ENCODE data around the gene ADIG.

ADIG gene

DNA sequence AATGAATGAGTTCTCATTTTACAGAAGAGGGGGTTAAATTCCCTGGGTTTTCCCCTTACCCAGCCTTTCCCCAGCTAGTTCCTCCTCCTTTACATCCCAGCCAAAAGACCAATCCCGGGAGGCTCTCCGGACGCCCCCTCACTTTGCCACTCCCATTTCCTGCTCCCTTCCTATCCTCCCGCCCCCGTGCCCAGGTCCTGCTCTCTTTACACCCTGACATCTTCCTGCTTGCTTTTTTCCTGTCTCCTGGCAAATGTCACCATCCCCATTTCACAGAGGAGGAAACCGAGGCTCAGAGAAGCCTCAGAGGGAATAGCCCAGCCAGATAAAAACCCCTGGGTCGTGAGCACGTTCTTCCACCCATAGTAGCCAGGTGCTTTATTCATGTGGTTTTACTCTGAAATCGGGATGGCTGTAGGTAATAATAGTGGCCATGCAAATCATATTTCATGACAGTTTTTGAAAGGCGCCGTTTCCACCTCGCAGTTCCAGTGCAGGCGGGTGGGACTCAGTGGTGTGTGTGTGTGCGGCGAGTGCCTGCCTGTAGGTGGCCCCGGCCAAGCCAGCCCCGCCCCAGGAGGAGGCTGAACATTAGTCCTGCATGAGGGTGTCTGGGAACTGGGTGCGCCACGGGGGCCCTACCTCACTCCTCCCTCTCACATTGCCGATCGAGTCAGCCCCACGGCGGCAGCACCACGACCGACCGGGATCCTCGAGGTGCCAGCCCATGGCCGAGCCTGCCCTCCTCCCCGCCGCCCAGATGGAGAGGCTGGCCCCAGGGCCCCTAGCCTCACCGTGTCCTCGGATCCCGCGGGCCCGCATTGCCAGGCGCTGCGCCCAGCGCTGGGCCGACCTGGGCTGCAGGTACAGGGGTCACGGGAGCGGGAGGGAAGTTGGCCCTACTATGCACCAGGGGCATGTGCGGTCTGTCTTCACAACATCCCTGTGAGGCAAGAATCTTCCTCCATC is 20.5 kb downstream of the ADIG start, which contains the start of gene ARHGAP40:
Gene ARHGAP40 (plus strand): TSS at position 594 of the 969 bp plus-strand sequence.
- DNase-seq (ENCODE audit: low spot score) (no peak), FAIRE-seq (no peak)

DNA sequence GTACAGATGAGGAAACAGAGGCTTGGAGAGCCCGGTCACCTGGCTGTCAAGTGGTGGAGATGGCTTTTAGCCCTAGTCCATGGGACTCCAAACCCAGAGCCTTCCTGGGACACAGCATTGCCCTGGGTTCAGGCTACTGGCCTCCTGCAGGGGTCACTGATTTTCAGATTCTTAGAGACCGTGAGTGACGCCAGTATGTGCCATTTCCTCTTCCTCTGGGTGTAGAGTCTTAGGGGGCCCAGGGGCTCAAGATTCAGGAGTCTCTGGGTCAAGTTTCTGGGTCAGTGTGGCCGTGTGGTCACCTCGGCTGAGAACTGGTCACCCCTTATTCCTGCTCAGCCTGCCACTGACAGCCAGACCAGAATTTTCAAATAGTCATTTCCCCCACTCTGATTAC is 21.2 kb downstream of the ADIG start:
- no peak for DNase-seq (ENCODE audit: low spot score)
- no peak for FAIRE-seq

DNA sequence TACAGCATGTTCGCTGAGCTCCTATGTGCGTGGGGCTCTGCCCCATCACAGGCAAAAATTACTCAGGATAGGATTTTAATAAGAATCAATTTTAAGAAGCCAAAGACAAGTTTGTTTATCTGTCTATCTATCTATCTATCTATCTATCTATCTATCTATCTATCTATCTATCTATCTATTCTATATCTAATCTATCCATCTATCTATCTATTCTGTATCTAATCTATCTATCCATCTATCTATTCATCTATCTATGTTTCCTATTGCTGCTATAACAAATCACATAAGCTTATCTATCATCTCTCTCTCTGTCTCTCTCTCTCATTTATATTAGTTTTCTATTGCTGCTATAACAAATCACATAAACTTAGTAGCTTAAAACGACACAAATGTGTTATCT is 22.3 kb downstream of the ADIG start:
- FAIRE-seq (no peak), DNase-seq (ENCODE audit: low spot score) (no peak)

DNA sequence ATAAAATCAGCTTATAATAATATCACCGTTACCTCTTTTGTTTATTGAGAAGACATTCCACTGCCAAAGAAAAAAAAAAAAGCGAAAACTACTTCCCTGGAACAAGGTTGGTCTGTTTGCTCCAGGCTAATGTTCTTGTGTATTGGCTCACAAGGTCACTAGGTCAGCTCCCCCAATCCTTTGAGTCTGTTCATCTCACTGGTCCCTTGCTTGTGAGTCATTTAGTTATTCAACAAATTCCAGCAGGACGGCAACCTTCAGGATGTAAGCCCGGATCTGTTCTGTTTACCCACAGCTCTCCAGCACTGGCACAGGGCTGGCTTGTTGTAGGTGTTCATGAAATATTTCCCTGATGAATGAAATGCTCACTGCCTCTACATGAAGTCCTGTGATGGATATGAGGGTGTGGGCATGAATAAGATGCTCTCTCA is 23.9 kb downstream of the ADIG start:
- FAIRE-seq (peak; percentile 70), DNase-seq (ENCODE audit: low spot score) (peak; percentile 74)

DNA sequence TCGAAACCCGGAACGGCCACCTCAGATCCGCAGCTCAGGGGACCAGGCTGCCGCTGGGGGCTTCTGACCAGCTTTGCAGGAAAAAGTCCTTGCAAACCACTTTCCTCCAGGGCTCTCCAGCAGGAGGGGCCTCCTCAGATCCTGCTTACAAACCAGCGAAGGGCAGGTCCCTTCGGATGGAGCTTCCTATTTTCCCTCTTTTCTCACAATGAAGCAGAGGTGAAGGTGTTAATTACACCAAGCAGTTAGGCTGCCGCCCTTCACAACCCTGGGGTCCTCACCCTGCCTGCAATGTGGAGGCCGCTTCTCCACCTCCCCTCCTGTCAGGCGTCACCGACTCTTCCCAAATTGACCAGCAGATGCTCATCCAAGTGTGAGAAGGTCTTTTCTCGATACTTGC is 26.4 kb downstream of the ADIG start:
- no peak for DNase-seq (ENCODE audit: low spot score)
- FAIRE-seq: no peak

DNA sequence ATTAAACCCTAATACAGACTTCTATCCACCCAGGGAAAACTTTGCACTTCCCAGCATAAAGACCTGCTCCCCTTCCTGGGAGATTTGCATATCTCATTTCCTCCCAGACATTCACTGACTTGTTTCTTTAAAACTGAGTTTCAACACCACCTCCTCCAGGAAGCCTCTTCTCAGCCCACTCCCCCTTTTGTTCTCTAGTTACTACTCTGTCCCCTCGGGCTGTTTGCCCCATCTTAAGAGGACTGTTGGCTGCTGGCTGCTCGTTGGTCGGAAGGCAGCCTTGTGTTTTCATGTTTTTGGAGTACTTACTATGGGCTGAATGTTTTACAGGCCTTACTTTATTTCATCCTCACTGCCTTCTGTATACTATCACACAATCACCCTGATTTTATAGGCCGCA is 27.2 kb downstream of the ADIG start:
- DNase-seq (ENCODE audit: low spot score): no peak
- FAIRE-seq: no peak

DNA sequence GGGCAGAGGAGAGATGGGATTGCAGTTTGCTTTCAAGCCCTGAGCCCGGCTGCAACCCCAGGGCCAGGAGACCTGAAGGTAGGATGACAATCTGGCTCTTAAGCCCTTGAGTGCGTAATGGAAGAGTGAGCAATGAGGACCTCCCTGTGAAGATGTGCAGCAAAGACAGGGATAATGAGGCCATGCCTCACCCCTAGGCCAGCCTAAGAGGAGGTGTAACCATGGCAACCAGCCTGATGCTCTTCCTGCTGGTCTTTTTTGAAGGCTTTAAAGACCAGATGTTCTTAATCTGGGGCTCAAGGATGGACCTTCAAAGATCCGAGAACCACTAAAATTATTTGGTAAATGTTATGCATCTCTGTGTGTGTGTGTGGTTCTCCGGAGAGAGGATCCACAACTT is 28.8 kb downstream of the ADIG start:
- no peak for DNase-seq (ENCODE audit: low spot score)
- FAIRE-seq: no peak

DNA sequence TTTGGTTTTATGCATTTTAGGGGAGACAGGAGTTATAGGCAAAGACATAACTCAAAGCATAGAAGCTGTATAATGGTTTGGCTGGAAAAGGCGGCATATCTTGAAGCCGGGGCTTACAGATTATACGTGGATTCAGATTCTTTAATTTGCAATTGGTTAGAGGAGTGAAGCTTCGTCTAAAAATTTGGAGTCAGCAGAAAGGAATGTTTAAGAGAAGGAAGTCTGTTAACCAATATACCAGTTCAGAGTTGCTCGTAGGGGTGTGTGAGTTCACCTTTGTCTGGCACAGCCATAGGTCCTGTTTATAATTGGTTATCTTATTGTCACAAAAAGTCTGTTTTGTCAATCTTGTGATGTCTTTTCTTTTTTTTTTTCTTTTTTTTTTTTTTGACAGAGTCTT is 29.5 kb downstream of the ADIG start:
- FAIRE-seq: peak; percentile 7

DNA sequence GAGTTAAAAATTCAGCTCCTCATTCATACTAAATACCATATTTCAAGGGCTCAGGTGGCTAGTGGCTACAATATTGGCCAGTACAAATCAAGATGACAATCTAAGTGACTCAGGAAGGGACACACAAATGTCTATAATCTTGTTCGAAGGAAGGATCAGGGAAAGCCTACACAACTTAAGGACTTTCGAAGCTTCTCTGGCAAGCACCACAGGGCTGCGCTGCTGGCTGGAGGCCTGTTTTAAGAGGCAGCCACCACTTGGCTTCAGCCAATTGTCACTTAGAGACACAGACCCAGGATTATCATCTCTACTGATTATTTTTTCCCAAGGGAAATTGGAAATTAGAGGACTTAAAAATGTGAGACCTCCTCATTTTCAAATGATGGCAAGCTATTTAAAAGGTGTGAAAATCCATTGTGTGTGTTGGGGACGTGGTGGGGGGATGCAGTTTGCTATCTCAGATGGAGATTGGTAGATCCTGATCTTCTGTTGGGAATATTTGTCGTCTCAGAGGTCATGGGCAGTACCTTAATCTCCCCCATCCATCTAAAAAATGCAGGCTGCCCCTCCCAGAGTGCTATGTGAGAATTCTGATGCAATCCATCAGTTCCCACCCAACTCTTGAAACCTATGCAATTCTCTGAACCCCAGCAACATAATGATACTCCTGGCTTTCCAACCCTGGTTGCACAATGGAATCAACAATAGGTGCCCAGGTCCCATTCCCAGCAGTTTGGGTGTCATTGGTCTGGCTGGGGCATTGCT is 31.9 kb downstream of the ADIG start:
- no peak for DNase-seq (ENCODE audit: low spot score)

More for the DNA sequence above, 29.5 kb downstream of the ADIG start:
- DNase-seq (ENCODE audit: low spot score): peak; percentile 61

DNA sequence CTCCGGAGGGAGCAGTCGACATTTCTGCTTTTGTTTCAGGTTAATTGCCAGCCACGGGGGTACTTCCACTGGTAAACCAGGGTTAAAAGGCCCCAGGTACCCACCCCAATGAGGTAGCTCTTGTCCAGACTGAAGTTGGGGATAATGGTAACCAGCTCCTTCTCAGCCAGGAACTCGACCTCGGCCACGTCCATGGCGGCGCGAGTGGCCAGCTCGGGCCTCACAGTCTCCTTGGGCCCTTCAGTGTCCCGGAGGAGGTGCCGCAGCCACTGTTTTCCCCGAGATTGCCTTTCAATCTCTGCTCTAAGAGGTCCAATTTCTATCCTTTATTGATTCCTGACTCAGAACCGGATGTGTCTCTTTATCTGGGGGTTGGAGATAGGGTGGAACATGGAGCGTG is 34.3 kb downstream of the ADIG start:
- no peak for FAIRE-seq

More for the DNA sequence above, 31.9 kb downstream of the ADIG start:
- FAIRE-seq: no peak

DNA sequence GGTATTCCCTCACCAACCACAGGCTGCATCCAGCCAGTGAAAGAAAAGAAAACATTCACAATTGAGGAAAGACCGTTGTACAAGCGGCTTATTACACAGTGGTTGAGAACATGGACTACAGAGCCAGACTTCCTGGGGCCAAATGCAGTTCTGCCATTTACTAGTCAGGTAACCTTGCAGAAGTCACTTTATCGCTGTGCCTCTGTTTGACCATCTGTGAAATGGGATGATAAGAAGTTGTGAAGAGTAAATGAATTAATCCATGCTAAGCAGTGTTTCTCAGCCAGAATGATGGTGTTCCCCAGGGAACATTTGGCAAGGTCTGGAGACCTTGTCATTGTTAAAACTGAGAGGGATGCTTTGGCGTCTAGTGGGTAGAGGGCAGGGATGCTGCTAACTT is 35.5 kb downstream of the ADIG start:
- no peak for FAIRE-seq

More for the DNA sequence above, 34.3 kb downstream of the ADIG start:
- no peak for DNase-seq (ENCODE audit: low spot score)

DNA sequence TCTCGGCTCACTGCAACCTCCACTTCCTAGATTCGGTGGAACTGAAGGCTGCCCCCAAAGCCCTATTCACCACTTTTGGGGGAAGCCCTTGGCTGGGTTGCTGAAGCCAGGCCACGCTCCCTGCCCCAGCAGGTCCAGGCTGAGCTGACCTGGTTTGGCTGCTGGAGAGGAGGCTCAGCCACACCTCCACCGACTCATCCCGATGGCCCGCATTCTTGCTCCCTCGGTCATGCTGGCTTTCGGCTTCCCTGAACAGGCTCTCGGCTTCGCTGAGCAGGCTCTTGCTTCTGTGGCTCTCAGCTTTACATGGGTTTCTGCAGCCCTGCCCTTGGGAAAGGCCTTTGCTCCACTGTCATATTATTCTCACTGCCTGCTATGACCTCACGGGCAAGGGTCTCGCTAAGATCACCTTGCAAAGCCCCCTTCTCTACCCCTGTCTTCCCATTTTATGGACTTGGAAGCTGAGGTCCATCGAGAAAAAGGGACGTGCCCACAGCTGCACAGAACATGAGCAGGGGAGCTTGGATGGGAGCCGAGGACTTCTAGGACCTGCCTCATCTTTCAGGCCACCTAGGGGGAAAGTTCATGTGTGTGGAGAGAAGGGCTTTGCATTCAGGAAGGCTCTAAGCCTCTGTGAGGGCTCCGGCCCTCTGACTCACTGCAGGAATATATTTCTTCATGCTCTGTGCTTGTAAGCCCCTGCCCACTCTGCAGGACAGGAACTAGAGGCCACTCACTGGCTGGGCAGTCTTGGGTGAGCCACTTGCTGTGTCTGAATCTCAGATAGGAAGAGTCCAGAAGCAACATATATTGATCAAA is 36.2 kb downstream of the ADIG start:
- peak; percentile 86 for FAIRE-seq
- peak; percentile 85 for DNase-seq (ENCODE audit: low spot score)

More for the DNA sequence above, 35.5 kb downstream of the ADIG start:
- DNase-seq (ENCODE audit: low spot score): no peak

DNA sequence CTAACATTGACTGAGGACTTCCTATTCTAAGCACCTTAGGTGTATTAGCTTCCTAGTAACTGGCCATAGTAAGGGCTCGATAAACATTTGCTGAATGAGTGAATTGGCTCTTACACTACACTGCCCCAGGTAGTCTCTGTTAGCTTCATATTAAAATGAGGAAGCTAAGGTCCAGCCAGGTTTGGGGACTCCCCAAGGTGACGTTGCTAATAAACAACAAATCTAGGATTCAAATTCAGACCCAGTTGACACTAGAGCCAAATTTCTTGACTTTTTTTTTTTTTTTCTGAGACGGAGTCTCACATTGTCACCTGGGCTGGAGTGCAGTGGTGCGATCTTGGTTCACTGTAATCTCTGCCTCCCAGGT is 36.8 kb downstream of the ADIG start:
- DNase-seq (ENCODE audit: low spot score): no peak
- FAIRE-seq: no peak

DNA sequence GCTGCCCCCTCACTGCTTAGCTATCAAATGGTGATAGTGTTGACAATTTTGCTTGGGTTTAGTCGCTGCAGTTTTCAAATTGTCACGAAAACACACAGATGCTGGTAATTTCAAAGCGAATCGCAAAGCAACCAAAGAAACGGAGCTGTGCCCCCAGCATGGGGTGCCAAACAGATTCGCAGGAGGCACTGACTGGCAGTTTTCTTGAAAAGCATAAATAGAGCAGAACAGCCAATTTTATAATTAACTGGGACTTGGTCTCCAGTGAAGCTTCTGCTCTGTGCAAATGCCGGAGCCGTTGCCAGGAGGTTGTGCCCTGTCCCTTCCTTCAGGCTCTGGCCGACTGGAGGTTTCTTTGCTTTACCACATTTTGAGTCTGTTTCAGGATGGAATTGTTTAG is 39.4 kb downstream of the ADIG start:
- no peak for DNase-seq (ENCODE audit: low spot score)
- FAIRE-seq: no peak

DNA sequence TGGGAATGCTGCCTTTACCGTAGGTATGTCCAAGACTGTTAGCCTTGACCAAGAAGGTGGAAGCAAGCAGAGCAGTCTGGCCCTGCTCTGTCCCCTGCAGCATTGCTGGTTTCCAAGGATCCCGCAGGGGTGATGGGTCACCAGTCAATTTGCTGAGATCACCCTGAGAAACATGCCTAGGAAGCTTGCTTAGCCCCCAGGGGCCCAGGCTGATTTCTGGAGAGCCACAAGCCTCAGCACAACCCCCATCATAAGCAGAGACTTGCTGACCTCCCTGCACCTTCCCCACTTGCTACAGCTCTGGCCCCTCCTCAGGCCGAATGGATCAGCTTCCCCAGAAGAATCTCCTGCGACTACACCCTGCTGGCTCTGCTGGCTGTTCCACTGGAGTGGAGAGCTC is 42.1 kb downstream of the ADIG start:
- no peak for DNase-seq (ENCODE audit: low spot score)

DNA sequence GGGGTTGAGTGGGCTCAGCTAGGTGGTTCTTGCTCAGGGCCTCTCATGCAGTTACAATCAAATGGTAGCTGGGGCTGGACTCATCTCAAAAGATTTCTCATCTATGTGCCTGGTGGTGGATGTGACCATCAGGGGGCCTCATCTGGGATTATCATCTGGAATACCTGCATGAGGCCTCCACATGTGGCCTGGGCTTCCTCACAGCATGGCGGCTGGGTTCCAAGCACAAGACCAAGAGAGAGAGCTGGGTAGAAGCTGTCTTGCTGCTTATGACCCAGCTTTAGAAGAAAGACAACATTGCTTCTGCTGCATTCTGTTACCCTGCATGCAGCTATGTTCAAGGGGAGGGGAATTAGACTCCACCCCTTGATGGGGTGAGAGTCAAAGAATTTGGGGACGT is 43.1 kb downstream of the ADIG start:
- DNase-seq (ENCODE audit: low spot score) (no peak), FAIRE-seq (no peak)

More for the DNA sequence above, 42.1 kb downstream of the ADIG start:
- FAIRE-seq: no peak

DNA sequence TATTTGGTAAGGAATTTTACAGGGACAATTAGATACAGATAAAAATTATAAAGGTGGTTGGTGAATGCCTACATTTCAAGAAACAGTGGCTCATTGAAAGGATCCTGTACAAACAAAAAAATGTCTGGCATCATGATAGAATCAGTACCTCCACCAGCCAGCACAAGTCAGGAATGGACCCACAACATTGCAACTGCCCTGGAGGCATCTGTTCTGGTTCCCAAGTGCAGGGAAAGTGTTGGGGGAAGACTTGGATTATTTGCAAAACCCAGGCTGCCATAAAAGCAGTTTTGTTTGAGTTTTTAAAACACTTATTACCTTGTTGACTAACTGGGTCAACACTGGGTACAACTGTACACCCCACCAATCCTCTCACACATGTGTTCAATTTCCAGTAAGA is 44.9 kb downstream of the ADIG start:
- DNase-seq (ENCODE audit: low spot score): no peak
- no peak for FAIRE-seq

DNA sequence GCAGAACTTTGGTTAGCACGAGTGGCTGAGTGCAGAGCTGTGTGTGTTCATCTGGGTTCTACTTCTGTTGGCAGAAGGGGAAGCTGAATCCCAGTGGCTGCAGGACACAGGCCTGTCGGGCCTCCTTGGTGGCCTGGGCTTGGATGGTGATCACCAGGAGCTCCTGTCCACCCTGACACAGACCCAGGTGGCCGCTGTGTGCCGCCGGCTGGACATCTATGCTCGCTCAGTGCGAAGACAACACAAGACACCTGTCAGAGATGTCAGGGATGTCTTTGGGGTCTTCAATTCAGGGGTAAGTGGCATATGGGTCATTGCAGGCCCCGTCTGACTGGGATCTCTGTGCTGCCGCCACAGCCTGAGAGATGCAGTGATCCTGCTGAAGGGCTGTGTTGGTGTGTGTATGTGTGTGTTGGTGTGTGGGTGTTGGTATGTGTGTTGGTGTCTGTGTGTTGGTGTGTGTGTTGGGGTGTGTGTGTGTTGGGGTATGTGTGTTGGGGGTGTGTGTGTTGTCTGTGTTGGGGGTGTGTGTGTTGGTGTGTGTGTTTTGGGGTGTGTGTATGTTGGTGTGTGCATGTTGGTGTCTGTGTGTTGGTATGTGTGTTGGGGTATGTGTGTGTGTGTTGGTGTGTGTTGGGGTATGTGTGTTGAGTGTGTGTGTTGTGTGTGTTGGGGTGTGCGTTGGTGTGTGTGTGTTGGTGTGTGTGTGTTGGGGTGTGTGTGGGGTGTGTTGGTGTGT is 46.1 kb downstream of the ADIG start:
- FAIRE-seq: no peak

DNA sequence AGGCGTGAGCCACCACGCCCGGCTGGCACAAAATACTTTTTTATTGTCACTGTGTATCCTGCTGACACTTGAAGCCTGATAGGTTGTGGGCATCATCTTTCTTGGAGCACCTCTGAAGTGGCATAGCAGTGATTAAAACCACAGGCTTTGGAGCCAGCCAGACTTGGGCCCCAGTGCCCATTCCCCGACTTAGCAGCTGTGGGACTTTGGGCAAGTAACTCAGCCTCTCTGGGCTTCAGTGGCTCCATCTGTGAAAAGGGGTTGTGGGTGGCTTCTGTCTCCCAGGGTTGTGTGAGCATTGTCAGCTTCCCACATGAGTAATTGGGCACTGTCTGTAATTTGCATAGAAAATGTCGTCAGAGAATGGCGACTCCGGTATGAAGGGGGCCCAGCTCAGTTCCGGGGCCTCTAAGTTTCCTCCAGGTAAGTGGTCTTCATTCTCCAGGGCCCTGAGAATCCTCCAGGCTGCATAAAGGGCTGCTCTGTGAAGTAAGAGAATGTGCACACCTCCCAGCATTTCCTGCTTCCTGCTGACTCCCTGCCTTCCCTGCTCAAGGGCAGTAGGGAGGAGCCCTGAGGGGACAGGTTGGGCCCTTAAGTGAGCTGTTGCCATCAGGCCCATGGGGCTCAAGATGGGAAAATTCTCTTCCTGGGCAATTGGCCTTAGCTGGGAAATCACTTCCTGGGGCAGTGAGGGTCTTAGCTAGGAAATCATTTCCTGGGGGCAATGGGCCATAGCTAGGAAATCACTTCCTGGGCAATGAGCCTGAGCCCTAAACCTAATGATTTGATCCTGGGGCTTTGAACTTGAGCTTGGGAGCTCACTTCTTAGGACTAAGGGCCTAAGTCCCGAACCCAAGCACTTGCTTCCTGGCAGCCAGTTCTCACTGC is 47.8 kb downstream of the ADIG start:
- FAIRE-seq (no peak), DNase-seq (ENCODE audit: low spot score) (no peak)

More for the DNA sequence above, 46.1 kb downstream of the ADIG start:
- DNase-seq (ENCODE audit: low spot score): no peak

DNA sequence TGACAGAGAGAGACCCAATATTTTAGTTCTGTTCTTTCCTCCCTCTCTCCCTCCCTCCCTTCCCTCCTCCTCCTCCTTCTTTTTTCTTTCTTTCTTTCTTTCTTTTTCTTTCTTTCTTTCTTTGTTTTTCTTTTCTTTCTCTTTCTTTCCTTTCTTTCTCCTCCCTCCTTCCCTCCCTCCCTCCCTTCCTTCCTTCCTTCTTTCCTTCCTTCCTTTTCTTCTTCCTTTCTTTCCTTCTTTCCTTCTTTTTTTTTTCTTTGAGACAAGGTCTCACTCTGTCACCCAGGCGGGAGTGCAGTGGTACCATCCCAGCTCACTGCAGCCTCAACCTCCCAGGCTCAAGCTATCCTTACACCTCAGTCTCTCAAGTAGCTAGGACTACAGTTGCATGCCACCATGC is 49.0 kb downstream of the ADIG start:
- DNase-seq (ENCODE audit: low spot score): no peak
- no peak for FAIRE-seq
